Spleen (tissue), 11 donors: ENCODE results near the gene SLC7A11. TPM values are rescaled to one million over a fixed set of nuclear protein-coding genes. Genes with fewer than 3 reads are reported as not detected.
"Not testable (repeated sequence)": the region's sequence is repeated elsewhere in the genome, so short reads cannot be mapped to it uniquely, and the experiment has no call there.

Source experiments
- DNase-seq: peaks from one replicate; pipeline ENCODE4 v3.0.0-alpha.2; 2020
- H3K27ac ChIP-seq, 8 donors: fragments of 200-600 bp; sonication (generic) in 7 of 8; 1 replicate in 4 of 8; 2 replicates in 4 of 8; pipeline versions ENCODE4 v1.5.0 to v1.8.0; 2016 to 2021; ENCODE audit warnings: inconsistent platforms in 4 of 8, mild to moderate bottlenecking in 4 of 8, moderate library complexity in 1 of 8
- H3K27me3 ChIP-seq, 7 donors: fragments of 200-600 bp; sonication (generic) in 6 of 7; replicated peaks in 1 of 7; 1 replicate in 4 of 7; 2 replicates in 3 of 7; pipeline versions ENCODE4 v1.5.0 to v1.8.0; 2016 to 2021; ENCODE audit warnings: inconsistent platforms in 3 of 7, mild to moderate bottlenecking in 1 of 7
- H3K36me3 ChIP-seq, 6 donors: fragments of 200-600 bp; sonication (generic) in 5 of 6; 1 replicate in 4 of 6; 2 replicates in 2 of 6; pipeline versions ENCODE4 v1.5.0 to v1.8.0; 2016 to 2021; ENCODE audit warnings: inconsistent platforms in 2 of 6
- H3K4me1 ChIP-seq, 6 donors: fragments of 200-600 bp; sonication (generic) in 5 of 6; 1 replicate in 3 of 6; 2 replicates in 3 of 6; pipeline versions ENCODE4 v1.5.0 to v1.8.0; 2016 to 2021; ENCODE audit warnings: inconsistent platforms in 3 of 6
- H3K4me3 ChIP-seq, 8 donors: fragments of 200-600 bp; sonication (generic) in 7 of 8; 1 replicate in 4 of 8; 2 replicates in 4 of 8; pipeline versions ENCODE4 v1.5.0 to v1.8.0; 2016 to 2021; ENCODE audit warnings: inconsistent platforms in 4 of 8, mild to moderate bottlenecking in 4 of 8, moderate library complexity in 2 of 8
- H3K9me3 ChIP-seq, 8 donors: fragments of 200-600 bp; sonication (generic) in 7 of 8; 1 replicate in 4 of 8; 2 replicates in 4 of 8; pipeline versions ENCODE4 v1.5.0 to v1.8.0; 2016 to 2021; ENCODE audit warnings: inconsistent platforms in 4 of 8
- POLR2A ChIP-seq, 3 donors: fragments of 450-650 bp; IDR thresholded peaks; one replicate each; pipeline ENCODE4 v1.5.1; 2017; ENCODE audit warnings: antibody characterized with exemption in 3 of 3, mild to moderate bottlenecking in 1 of 3
- POLR2AphosphoS5 ChIP-seq, 3 donors: sonication (generic); formaldehyde crosslinking; IDR thresholded peaks; one replicate each; pipeline ENCODE4 v1.5.1; 2017; ENCODE audit warnings: antibody characterized with exemption in 3 of 3
- WGBS, 5 donors: extraction: QIAGEN DNeasy Blood & Tissue Kit in 3 of 5; methylation state at CpG; one replicate each; pipeline versions ENCODE4 v1.1.5 to v1.1.7; 2013 to 2018; 5-methylcytosine and 5-hydroxymethylcytosine counted together
- intact Hi-C: fragments of 100-400 bp; cut with DNase I; formaldehyde crosslinking; loops from one replicate; pipeline ENCODE4 v1.15.0; 2023; ENCODE audit warnings: low total_unique reads
- polyA plus RNA-seq, 3 donors: library from polyadenylated mRNA; stranded (reverse); fragments of 200-250 nt; gene quantifications; one replicate each; pipeline ENCODE4 v1.2.1, GENCODE V29; 2013
- total RNA-seq, 7 donors: library from RNA; depleted of rRNA in 3 of 7; stranded (reverse); fragments of >200 nt in 3 of 7; fragmentation: NEBNext Ultra II Directional in 4 of 7; extraction: Animal tissue kit (Norgen Biotek cat#: 25700) in 4 of 7; gene quantifications; one replicate each; pipeline versions ENCODE4 v1.1.0 to v1.2.1, GENCODE V29; 2016 to 2021
- TF ChIP-seq, protein P1 (sequence below), 11 experiments: fragments of 200-600 bp in 7 of 11; fragments of 450-650 bp in 4 of 11; sonication (generic) in 4 of 11; IDR thresholded peaks in 8 of 11; conservative IDR thresholded peaks in 3 of 11; 1 replicate in 7 of 11; 2 replicates in 4 of 11; pipeline versions ENCODE4 v1.4.0 to v1.8.0; 2016 to 2021; ENCODE audit warnings: antibody characterized with exemption in 11 of 11, inconsistent platforms in 4 of 11, mild to moderate bottlenecking in 1 of 11
- donor health status: healthy with polysubstance abuse.
- donor health status: DM: no; HTN: no; CAD: no; lungs with moderate emphysema.
- donor health status: DM: no; HTN: no; CAD: no.
- donor health status: Bipolar disorder and iron deficiency.
- donor health status: healthy.
- donor health status: DM: no; HTN: no; CAD: no.
- donor health status: DM: yes; HTN: yes; CAD: no.

SLC7A11 gene
- total and polyA plus RNA-seq, 10 donors: 0.13 to 2.1 (median 0.52) TPM

DNA sequence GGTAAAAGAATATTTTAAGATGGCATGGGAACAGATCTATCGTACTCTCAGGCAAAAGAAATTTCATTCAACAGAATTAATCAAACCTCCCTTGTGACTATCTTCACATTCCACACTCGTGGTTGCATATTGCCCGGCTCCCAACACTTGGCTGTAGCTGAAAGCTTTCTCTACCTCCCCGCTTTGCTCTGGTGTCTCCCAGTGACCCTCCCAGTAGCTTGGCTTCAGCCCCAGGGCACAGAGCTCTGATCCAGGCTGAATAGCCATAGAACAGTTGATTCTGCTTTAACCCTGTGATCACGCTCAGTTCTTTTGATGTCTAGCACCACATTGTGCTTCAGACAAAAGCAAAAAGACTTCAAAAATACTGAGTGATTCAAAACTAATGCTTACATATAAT, 24.6 kb downstream of the SLC7A11 start:
- H3K9me3 ChIP-seq: no peaks in the 10 kb centered on the region
- no peaks in the 10 kb centered on the region for H3K4me1 ChIP-seq
- WGBS, 5 donors: 87 to 97% (median 92%) methylated on average over 5 of the region's 5 CpGs
- TF ChIP-seq, protein P1, sequence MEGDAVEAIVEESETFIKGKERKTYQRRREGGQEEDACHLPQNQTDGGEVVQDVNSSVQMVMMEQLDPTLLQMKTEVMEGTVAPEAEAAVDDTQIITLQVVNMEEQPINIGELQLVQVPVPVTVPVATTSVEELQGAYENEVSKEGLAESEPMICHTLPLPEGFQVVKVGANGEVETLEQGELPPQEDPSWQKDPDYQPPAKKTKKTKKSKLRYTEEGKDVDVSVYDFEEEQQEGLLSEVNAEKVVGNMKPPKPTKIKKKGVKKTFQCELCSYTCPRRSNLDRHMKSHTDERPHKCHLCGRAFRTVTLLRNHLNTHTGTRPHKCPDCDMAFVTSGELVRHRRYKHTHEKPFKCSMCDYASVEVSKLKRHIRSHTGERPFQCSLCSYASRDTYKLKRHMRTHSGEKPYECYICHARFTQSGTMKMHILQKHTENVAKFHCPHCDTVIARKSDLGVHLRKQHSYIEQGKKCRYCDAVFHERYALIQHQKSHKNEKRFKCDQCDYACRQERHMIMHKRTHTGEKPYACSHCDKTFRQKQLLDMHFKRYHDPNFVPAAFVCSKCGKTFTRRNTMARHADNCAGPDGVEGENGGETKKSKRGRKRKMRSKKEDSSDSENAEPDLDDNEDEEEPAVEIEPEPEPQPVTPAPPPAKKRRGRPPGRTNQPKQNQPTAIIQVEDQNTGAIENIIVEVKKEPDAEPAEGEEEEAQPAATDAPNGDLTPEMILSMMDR (IDR thresholded peaks at IDR 0.05 in 8 of 11, conservative IDR thresholded peaks at IDR 0.05 in 3 of 11): no peak
- TF ChIP-seq POLR2AphosphoS5 (IDR thresholded peaks at IDR 0.05): no peak
- H3K36me3 ChIP-seq: no peaks in the 10 kb centered on the region
- DNase-seq: no peak
- intact Hi-C loops: no loop called here
- no peaks in the 10 kb centered on the region for H3K27me3 ChIP-seq
- H3K27ac ChIP-seq: no peak overlapping the region
- no peak overlapping the region for H3K4me3 ChIP-seq

DNA sequence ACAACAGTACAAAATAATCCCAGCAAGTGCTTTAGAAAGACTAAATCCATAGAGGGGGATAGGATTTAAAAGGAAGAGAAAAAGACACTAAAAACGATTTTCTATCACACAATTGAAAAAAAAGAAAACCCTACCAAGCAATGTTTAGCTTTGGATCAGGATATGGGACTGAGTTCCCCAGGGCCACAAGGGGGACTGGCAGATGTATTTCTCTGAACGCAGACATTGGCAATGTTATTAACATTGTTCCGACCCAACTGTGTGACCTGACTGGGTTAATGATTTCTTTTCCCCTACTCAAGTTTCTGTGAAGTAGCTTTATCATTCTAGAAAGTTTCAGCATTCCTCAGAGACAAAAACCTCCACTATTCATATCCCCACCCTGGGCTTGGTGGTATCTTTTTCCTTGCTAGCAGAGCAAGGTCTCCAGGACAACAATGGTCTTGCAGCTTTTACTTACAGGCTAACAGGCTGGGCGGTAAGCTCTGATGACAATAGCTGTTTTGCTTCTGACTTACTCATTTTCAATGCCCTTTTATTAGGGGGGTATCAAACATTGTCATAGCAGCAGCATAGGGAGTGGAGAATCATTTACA, 25.8 kb downstream of the SLC7A11 start:
- Histone ChIP-seq H3K4me3 (no peak overlapping the region), H3K36me3 (no peaks in the 10 kb centered on the region), H3K27me3 (no peaks in the 10 kb centered on the region), H3K9me3 (no peaks in the 10 kb centered on the region), H3K4me1 (no peaks in the 10 kb centered on the region), H3K27ac (no peak overlapping the region)
- TF ChIP-seq POLR2AphosphoS5 (IDR thresholded peaks at IDR 0.05): no peak
- TF ChIP-seq POLR2A (IDR thresholded peaks at IDR 0.05): no peak
- TF ChIP-seq, protein P1 (IDR thresholded peaks at IDR 0.05 in 8 of 11, conservative IDR thresholded peaks at IDR 0.05 in 3 of 11): no peak
- intact Hi-C loops: no loop called here
- 77 to 86% (median 84%) methylated on average over 4 of the region's 4 CpGs for WGBS, 5 donors
- no peak for DNase-seq

DNA sequence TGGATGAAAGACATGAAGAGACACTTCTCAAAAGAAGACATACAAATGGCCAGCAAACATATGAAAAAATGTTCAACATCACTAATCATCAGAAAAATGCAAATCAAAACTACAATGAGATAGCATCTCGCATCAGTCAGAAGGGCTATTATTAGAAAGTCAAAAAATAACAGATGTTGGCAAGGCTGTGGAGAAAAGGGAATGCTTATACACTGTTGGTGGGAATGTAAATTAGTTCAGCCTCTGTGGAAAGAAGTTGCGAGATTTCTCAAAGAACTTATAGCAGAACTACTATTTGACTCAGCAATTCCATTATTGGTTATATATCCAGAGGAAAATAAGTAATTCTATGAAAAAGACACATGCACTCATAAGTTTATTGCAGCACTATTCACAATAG, 31.6 kb downstream of the SLC7A11 start:
- intact Hi-C loops, H3K4me1 ChIP-seq: not testable (repeated sequence)

DNA sequence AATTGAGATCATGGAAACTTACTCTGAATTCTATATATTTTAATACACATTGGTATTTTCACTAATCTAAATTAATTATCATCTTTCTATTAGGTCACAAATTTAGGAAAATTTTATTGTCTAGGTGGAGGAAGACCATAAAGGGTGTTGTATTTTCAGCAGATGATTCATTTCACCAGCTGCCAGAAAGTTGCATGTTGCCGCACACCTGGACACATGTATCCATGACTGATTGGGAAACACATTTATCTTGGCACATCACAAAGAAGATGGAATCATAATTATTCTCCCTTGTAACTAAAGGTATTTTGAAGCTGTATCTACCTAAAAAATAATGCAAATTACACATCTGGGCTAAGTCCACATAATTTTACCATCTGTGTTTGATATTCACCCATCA, 33.1 kb downstream of the SLC7A11 start:
- no peak overlapping the region for H3K4me3 ChIP-seq
- H3K4me1 ChIP-seq: no peaks in the 10 kb centered on the region
- H3K27ac ChIP-seq: no peak overlapping the region
- no peaks in the 10 kb centered on the region for H3K36me3 ChIP-seq
- H3K27me3 ChIP-seq: no peaks in the 10 kb centered on the region
- WGBS, 5 donors: 94 to 100% (median 95%) methylated on average over 1 of the region's 1 CpG
- intact Hi-C loops: no loop called here
- no peaks in the 10 kb centered on the region for H3K9me3 ChIP-seq
- DNase-seq: no peak
- TF ChIP-seq, protein P1 (IDR thresholded peaks at IDR 0.05 in 8 of 11, conservative IDR thresholded peaks at IDR 0.05 in 3 of 11): no peak
- no peak for TF ChIP-seq POLR2A (IDR thresholded peaks at IDR 0.05)
- TF ChIP-seq POLR2AphosphoS5 (IDR thresholded peaks at IDR 0.05): no peak

More for the DNA sequence above, 31.6 kb downstream of the SLC7A11 start:
- not testable (repeated sequence) for H3K27me3 ChIP-seq, H3K27ac ChIP-seq, H3K9me3 ChIP-seq, H3K36me3 ChIP-seq, DNase-seq, H3K4me3 ChIP-seq
- WGBS, 5 donors: 65 to 81% (median 75%) methylated on average over 2 of the region's 2 CpGs
